ENCODE data around the gene TENT5A. TPM values are rescaled to one million over a fixed set of nuclear protein-coding genes. Genes with fewer than 3 reads are reported as not detected.

The TENT5A gene
- total and polyA plus RNA-seq, 4 experiments from 2014 or later: 2.5 to 6.6 (median 5.1) TPM

DNA sequence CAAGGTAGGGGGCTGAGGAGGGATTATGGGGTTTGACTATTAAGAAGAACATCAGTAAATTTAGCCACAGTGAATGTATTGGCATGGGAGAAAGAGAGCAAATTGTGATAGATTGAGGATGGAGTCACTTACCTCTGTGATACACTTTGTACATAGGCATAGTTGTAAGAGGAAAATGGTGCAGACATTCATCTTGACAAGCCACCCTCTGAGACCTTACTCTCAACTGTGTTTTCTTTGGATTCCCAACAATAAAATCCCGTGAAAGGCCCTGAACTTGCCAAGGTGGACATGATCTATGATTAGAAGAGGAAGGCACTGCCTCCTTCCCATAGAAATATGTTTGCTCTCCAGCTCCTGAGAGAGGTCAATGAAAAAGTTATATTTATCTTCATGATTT lies 18.6 kb upstream of the TENT5A start:
- ChIA-PET POLR2A (ENCODE audit: partially characterized antibody) (no interaction called here), CTCF (ENCODE audit: partially characterized antibody) (no interaction called here)
- intact Hi-C loops (cut with micrococcal nuclease): no loop called here

GRCh38 chr6:81770381-81770780 lies 17.9 kb upstream of the TENT5A start:
- no peak overlapping the region for H3K27ac Mint-ChIP-seq
- H3K27me3 ChIP-seq (ENCODE audit: insufficient read depth, low read length): no peaks in the 10 kb centered on the region
- H3K9me3 ChIP-seq (ENCODE audit: control insufficient read depth in 1 of 2, low read length in 2 of 2): no peaks in the 10 kb centered on the region
- H3K9me3 Mint-ChIP-seq: peaks cover 0 to 2% (median 0%) of the 10 kb centered on the region in 8 donors
- POLR2A ChIA-PET (ENCODE audit: partially characterized antibody): no interaction called here
- CTCF ChIA-PET (ENCODE audit: partially characterized antibody): no interaction called here
- no peaks in the 10 kb centered on the region for H3K4me1 Mint-ChIP-seq
- no peak overlapping the region for H3K4me3 ChIP-seq (ENCODE audit: low read length in 2 of 2)
- intact Hi-C loops (cut with micrococcal nuclease): no loop called here
- H3K36me3 ChIP-seq (ENCODE audit: insufficient read depth, low read length): no peaks in the 10 kb centered on the region
- no peaks in the 10 kb centered on the region for H3K36me3 Mint-ChIP-seq
- H3K4me1 ChIP-seq (ENCODE audit: insufficient read depth, low read length): no peaks in the 10 kb centered on the region
- no peak for DNase-seq
- no peak overlapping the region for H3K4me3 Mint-ChIP-seq
- peaks cover 2 to 3% of the 10 kb centered on the region in 2 donors for H3K27me3 Mint-ChIP-seq
- no peak overlapping the region for H3K27ac ChIP-seq (ENCODE audit: low read depth, low read length)

More for the DNA sequence above, 18.6 kb upstream of the TENT5A start:
- no peaks in the 10 kb centered on the region for H3K9me3 ChIP-seq (ENCODE audit: control insufficient read depth in 1 of 2, low read length in 2 of 2)
- DNase-seq: no peak
- no peaks in the 10 kb centered on the region for H3K4me1 ChIP-seq (ENCODE audit: insufficient read depth, low read length)
- no peak overlapping the region for H3K27ac ChIP-seq (ENCODE audit: low read depth, low read length)
- no peaks in the 10 kb centered on the region for H3K36me3 ChIP-seq (ENCODE audit: insufficient read depth, low read length)
- H3K27me3 ChIP-seq (ENCODE audit: insufficient read depth, low read length): no peaks in the 10 kb centered on the region
- Mint-ChIP-seq H3K27me3 (peaks cover 2 to 3% of the 10 kb centered on the region in 2 donors), H3K36me3 (no peaks in the 10 kb centered on the region), H3K4me3 (no peak overlapping the region), H3K9me3 (peaks cover 0 to 2% (median 0%) of the 10 kb centered on the region in 8 donors), H3K4me1 (no peaks in the 10 kb centered on the region), H3K27ac (no peak overlapping the region)
- H3K4me3 ChIP-seq (ENCODE audit: low read length in 2 of 2): no peak overlapping the region

- H3K4me1 ChIP-seq (ENCODE audit: insufficient read depth, low read length): no peaks in the 10 kb centered on the region
- peaks cover 2 to 6% of the 10 kb centered on the region in 2 donors for H3K27me3 Mint-ChIP-seq
- ChIA-PET POLR2A (ENCODE audit: partially characterized antibody) (no interaction called here), CTCF (ENCODE audit: partially characterized antibody) (no interaction called here)
- no peaks in the 10 kb centered on the region for H3K4me1 Mint-ChIP-seq
- no peak overlapping the region for H3K4me3 Mint-ChIP-seq
- no peaks in the 10 kb centered on the region for H3K36me3 Mint-ChIP-seq
- H3K27ac ChIP-seq (ENCODE audit: low read depth, low read length): no peak overlapping the region
- no peaks in the 10 kb centered on the region for H3K36me3 ChIP-seq (ENCODE audit: insufficient read depth, low read length)
- no peak overlapping the region for H3K27ac Mint-ChIP-seq
- no peaks in the 10 kb centered on the region for H3K27me3 ChIP-seq (ENCODE audit: insufficient read depth, low read length)
- intact Hi-C loops (cut with micrococcal nuclease): no loop called here
- no peak for DNase-seq
- no peak overlapping the region for H3K4me3 ChIP-seq (ENCODE audit: low read length in 2 of 2)
- H3K9me3 Mint-ChIP-seq: peaks cover 0 to 2% (median 0%) of the 10 kb centered on the region in 8 donors
- no peaks in the 10 kb centered on the region for H3K9me3 ChIP-seq (ENCODE audit: control insufficient read depth in 1 of 2, low read length in 2 of 2)
Measured at GRCh38 chr6:81769824-81770223, 17.3 kb upstream of the TENT5A start.

- Mint-ChIP-seq H3K36me3 (no peaks in the 10 kb centered on the region), H3K27me3 (peaks cover 2 to 6% of the 10 kb centered on the region in 2 donors), H3K4me3 (no peak overlapping the region), H3K27ac (no peak overlapping the region), H3K4me1 (no peaks in the 10 kb centered on the region), H3K9me3 (peaks cover 0 to 2% (median 0%) of the 10 kb centered on the region in 8 donors)
- intact Hi-C loops (cut with micrococcal nuclease): no loop called here
- no peaks in the 10 kb centered on the region for H3K9me3 ChIP-seq (ENCODE audit: control insufficient read depth in 1 of 2, low read length in 2 of 2)
- H3K4me3 ChIP-seq (ENCODE audit: low read length in 2 of 2): no peak overlapping the region
- ChIA-PET POLR2A (ENCODE audit: partially characterized antibody) (no interaction called here), CTCF (ENCODE audit: partially characterized antibody) (no interaction called here)
- no peaks in the 10 kb centered on the region for H3K36me3 ChIP-seq (ENCODE audit: insufficient read depth, low read length)
- no peaks in the 10 kb centered on the region for H3K4me1 ChIP-seq (ENCODE audit: insufficient read depth, low read length)
- H3K27me3 ChIP-seq (ENCODE audit: insufficient read depth, low read length): no peaks in the 10 kb centered on the region
- no peak for DNase-seq
- no peak overlapping the region for H3K27ac ChIP-seq (ENCODE audit: low read depth, low read length)
Measured at GRCh38 chr6:81768150-81768942, 15.9 kb upstream of the TENT5A start.

- H3K27me3 ChIP-seq (ENCODE audit: insufficient read depth, low read length): no peaks in the 10 kb centered on the region
- ChIA-PET POLR2A (ENCODE audit: partially characterized antibody) (no interaction called here), CTCF (ENCODE audit: partially characterized antibody) (interaction anchor here (1.2 kb wide), 1 partner anchor 14 kb away, joined by 3 read pairs; no protein-coding TSS in a partner anchor)
- Mint-ChIP-seq H3K4me3 (no peak overlapping the region), H3K27ac (no peak overlapping the region), H3K4me1 (no peaks in the 10 kb centered on the region), H3K27me3 (peaks cover 2 to 6% of the 10 kb centered on the region in 2 donors), H3K9me3 (peaks cover 0 to 2% (median 0%) of the 10 kb centered on the region in 8 donors), H3K36me3 (no peaks in the 10 kb centered on the region)
- intact Hi-C loops (cut with micrococcal nuclease): no loop called here
- no peaks in the 10 kb centered on the region for H3K9me3 ChIP-seq (ENCODE audit: control insufficient read depth in 1 of 2, low read length in 2 of 2)
- no peaks in the 10 kb centered on the region for H3K36me3 ChIP-seq (ENCODE audit: insufficient read depth, low read length)
- H3K4me3 ChIP-seq (ENCODE audit: low read length in 2 of 2): no peak overlapping the region
- no peak for DNase-seq
- H3K27ac ChIP-seq (ENCODE audit: low read depth, low read length): no peak overlapping the region
- H3K4me1 ChIP-seq (ENCODE audit: insufficient read depth, low read length): no peaks in the 10 kb centered on the region
Measured at GRCh38 chr6:81767163-81767891, 14.8 kb upstream of the TENT5A start.

DNA sequence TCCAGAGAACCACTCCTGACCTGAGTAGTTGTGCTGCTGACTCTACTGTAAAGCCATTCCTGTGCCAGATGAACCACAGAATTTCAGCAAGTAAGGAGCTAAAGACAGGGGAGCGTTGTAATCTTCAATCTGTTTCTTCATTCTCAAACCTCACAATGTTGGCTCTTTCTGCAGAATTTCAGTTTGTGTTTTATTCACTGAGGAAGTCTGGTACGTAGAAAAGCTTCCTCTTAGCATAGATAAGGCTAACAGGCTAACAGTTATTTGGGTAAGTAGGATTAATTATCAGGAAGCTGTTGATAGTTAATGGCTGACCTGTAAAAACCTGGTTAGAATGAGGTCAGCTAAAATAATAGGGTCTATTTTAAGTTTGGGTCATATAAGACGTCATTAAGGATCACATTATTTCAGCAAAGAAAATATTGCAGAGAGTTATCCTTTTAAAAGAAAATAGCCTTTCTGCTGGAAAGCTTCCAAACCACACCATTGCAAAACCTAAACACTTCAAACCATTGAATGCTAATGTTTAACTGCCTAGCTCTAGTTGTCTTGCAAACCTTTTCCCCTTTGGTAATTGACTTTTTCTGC lies 14.1 kb upstream of the TENT5A start:
- intact Hi-C loops (cut with micrococcal nuclease): no loop called here
- H3K4me1 ChIP-seq (ENCODE audit: insufficient read depth, low read length): no peaks in the 10 kb centered on the region
- no peaks in the 10 kb centered on the region for H3K4me1 Mint-ChIP-seq

DNA sequence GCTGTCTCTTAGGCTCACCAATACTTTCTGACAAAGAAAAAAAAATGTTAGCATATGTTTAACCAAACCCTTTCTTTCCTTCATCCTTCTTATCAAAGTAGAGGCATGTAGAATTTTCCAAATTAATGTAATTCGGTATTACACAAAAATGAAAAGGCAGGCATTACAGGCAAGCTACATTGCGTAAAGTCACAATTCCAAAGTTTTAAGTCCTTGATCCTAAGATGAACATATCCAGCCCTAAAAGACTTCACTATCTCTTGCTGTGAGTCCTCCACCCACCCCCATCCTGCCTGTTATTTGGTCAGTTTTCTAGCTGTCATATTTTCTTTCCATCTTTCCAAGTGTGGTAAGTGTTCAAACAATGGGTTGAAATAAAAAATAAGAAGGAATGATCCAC lies 12.1 kb upstream of the TENT5A start:
- no peaks in the 10 kb centered on the region for H3K9me3 Mint-ChIP-seq
- intact Hi-C loops (cut with micrococcal nuclease): no loop called here

More for the DNA sequence above, 14.1 kb upstream of the TENT5A start:
- Mint-ChIP-seq H3K27me3 (peaks cover 2 to 6% of the 10 kb centered on the region in 2 donors), H3K9me3 (peaks cover 0 to 2% (median 0%) of the 10 kb centered on the region in 8 donors), H3K4me3 (no peak overlapping the region), H3K27ac (no peak overlapping the region), H3K36me3 (no peaks in the 10 kb centered on the region)
- Histone ChIP-seq H3K27ac (ENCODE audit: low read depth, low read length) (no peak overlapping the region), H3K4me3 (ENCODE audit: low read length in 2 of 2) (no peak overlapping the region), H3K36me3 (ENCODE audit: insufficient read depth, low read length) (no peaks in the 10 kb centered on the region), H3K9me3 (ENCODE audit: control insufficient read depth in 1 of 2, low read length in 2 of 2) (no peaks in the 10 kb centered on the region), H3K27me3 (ENCODE audit: insufficient read depth, low read length) (no peaks in the 10 kb centered on the region)
- ChIA-PET POLR2A (ENCODE audit: partially characterized antibody) (no interaction called here), CTCF (ENCODE audit: partially characterized antibody) (interaction anchor here (1.2 kb wide), 1 partner anchor 13 kb away, joined by 3 read pairs; no protein-coding TSS in a partner anchor)
- no peak for DNase-seq

More for the DNA sequence above, 12.1 kb upstream of the TENT5A start:
- Histone ChIP-seq H3K4me3 (ENCODE audit: low read length in 2 of 2) (no peak overlapping the region), H3K36me3 (ENCODE audit: insufficient read depth, low read length) (no peaks in the 10 kb centered on the region), H3K27ac (ENCODE audit: low read depth, low read length) (no peak overlapping the region), H3K4me1 (ENCODE audit: insufficient read depth, low read length) (no peaks in the 10 kb centered on the region), H3K27me3 (ENCODE audit: insufficient read depth, low read length) (no peaks in the 10 kb centered on the region), H3K9me3 (ENCODE audit: control insufficient read depth in 1 of 2, low read length in 2 of 2) (no peaks in the 10 kb centered on the region)
- Mint-ChIP-seq H3K4me3 (no peak overlapping the region), H3K27me3 (peaks cover 2 to 3% of the 10 kb centered on the region in 2 donors), H3K4me1 (no peaks in the 10 kb centered on the region), H3K27ac (no peak overlapping the region), H3K36me3 (no peaks in the 10 kb centered on the region)
- DNase-seq: no peak
- ChIA-PET POLR2A (ENCODE audit: partially characterized antibody) (no interaction called here), CTCF (ENCODE audit: partially characterized antibody) (no interaction called here)

Measured in CD4-positive, alpha-beta memory T cell (primary cell).